Cardiac fibroblast (primary cell): ENCODE measurements around the gene CLIP4.

Source experiments
- DNase-seq, 2 donors: peaks; one replicate each; pipeline versions ENCODE4 v3.0.0 to v3.0.0-alpha.2; 2010; ENCODE audit warnings: low read depth in 2 of 2
- H3K4me3 ChIP-seq, 2 donors: replicated peaks in 1 of 2; 1 replicate in 1 of 2; 2 replicates in 1 of 2; pipeline ENCODE4 v1.5.1; 2011; ENCODE audit warnings: low read depth in 2 of 2, low read length in 2 of 2, mild to moderate bottlenecking in 2 of 2, moderate library complexity in 1 of 2
- TF ChIP-seq, protein P1 (sequence below): IDR thresholded peaks from one replicate; pipeline ENCODE4 v1.5.1; 2011; ENCODE audit warnings: low read depth, mild to moderate bottlenecking, low read length, inconsistent platforms

The CLIP4 gene

DNA sequence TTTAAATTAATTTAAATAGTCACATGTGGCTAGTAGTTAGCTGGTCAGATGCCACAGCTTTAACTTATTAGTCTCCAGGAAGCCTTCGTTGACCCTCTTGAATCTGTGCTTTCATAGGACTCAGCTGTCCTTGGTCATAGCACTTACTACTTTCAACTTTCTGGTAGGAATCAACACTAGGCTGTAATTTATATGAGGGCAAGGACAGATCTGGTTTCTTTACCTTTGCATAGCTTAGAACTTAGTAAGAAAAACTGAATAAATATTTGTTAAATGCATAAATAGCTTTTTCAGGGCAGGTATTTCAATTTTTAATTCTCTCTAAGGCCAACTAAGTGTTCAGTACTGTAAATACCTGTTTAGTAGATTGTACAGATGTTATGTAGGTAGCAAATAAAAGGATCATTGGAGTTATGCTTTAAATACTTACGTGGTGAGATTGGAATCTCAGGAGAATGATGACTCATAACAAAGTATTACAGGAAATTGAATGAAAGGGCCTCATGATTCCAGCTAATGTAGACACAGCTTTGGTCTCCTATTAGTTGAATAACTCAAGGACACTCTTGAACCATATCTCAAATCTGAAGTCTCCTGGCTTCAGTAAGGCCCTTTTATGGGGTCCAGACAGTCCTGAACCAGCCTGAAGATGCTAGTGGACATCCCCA, 2.6 kb downstream of the CLIP4 start:
- TF ChIP-seq, protein P1, sequence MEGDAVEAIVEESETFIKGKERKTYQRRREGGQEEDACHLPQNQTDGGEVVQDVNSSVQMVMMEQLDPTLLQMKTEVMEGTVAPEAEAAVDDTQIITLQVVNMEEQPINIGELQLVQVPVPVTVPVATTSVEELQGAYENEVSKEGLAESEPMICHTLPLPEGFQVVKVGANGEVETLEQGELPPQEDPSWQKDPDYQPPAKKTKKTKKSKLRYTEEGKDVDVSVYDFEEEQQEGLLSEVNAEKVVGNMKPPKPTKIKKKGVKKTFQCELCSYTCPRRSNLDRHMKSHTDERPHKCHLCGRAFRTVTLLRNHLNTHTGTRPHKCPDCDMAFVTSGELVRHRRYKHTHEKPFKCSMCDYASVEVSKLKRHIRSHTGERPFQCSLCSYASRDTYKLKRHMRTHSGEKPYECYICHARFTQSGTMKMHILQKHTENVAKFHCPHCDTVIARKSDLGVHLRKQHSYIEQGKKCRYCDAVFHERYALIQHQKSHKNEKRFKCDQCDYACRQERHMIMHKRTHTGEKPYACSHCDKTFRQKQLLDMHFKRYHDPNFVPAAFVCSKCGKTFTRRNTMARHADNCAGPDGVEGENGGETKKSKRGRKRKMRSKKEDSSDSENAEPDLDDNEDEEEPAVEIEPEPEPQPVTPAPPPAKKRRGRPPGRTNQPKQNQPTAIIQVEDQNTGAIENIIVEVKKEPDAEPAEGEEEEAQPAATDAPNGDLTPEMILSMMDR: no peak
- no peak overlapping the region for H3K4me3 ChIP-seq
- DNase-seq: peak; percentile 39 to 84

DNA sequence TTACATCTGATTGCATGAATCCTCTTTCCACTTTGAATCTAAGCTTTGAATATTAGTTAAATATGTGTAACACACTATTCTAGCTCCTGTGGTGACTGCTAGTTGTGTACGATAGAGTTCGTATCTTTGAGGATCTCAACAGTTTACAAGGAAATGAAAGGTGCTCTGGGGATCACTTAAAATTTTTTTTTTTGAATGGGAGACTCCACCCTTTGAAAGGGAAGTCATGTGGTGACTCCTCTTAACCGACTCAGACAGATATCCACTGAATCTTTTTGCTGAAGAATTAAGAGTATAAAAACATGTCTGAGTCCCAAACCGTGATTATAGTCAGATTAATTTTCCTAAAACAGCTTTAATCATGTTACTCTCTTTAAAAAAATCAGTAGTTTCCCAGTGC, 4.0 kb downstream of the CLIP4 start:
- H3K4me3 ChIP-seq: no peak overlapping the region
- no peak for DNase-seq

DNA sequence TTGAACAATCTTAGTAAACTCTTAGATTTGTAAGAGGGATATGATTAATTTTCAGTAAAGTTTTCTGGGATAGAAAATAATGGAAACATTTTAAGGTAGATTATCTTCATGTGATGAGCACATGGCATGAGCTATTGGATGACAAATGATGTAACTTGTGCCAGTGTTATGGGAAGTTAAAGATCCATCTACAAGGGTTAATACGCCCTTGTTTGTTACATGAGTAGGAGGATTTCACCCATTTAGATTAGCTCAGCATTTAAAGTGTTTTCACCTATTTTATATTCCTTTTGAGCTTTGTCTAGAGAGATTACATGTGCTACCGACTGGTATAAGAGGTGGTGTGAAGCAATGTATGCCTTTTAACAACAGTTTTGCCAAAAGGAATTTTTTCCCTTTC, 5.6 kb downstream of the CLIP4 start:
- TF ChIP-seq, protein P1: no peak

More for the DNA sequence above, 4.0 kb downstream of the CLIP4 start:
- TF ChIP-seq, protein P1: no peak

DNA sequence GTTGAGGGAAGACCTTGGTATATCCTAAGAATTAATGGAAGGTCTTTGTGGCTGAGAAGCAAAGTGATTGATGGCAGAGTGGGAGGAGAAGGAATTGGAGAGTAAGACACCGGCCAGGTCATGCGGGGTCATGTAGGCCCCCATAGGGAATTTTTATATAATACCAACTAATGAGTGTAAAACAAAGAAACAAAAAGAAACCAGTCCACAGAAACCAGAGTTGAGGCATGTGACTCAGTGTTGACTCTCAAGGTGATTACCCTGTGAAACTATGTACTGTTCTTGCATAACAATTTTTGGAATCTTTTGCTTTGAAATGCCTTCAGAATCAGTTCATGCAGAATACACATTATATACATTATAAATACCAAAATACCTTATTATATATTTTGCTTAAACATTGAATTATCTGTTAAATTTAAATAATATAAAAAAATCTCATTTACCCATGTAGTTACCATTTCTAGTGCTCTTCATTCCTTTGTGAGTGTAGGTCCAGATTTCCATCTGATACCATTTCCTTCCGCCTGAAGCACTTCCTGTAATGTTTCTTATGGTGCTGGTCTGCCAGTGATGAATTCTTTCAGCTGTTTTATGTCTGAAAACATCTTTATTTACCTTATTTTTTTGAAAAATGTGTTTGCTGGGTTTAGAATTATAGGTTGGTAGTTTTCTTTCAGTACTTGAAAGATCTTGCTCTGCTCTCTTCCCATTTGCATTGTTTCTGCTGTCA, 8.6 kb downstream of the CLIP4 start:
- DNase-seq: peak; percentile 68 to 93
- TF ChIP-seq, protein P1: no peak

More for the DNA sequence above, 5.6 kb downstream of the CLIP4 start:
- no peak overlapping the region for H3K4me3 ChIP-seq
- no peak for DNase-seq

DNA sequence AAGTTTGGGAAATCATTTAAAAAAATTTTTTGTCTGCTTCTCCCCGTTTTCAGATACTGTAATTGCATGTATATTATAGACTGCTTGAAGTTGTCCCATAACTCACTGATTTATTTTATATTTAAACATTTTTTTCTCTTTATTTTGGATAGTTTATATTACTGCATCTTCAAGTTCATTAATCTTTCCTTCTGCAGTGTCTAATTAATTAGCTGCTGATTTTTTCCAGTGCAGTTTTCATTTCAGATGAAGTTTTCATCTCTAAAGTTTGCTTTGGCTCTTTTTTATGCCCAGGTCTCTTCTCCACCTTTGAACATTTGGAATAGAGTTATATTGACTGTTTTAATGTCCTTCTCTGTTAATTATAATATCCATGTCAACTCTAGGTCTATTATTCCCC, 9.3 kb downstream of the CLIP4 start:
- TF ChIP-seq, protein P1: no peak
- no peak for DNase-seq
- H3K4me3 ChIP-seq: no peak overlapping the region

More for the DNA sequence above, 8.6 kb downstream of the CLIP4 start:
- no peak overlapping the region for H3K4me3 ChIP-seq

DNA sequence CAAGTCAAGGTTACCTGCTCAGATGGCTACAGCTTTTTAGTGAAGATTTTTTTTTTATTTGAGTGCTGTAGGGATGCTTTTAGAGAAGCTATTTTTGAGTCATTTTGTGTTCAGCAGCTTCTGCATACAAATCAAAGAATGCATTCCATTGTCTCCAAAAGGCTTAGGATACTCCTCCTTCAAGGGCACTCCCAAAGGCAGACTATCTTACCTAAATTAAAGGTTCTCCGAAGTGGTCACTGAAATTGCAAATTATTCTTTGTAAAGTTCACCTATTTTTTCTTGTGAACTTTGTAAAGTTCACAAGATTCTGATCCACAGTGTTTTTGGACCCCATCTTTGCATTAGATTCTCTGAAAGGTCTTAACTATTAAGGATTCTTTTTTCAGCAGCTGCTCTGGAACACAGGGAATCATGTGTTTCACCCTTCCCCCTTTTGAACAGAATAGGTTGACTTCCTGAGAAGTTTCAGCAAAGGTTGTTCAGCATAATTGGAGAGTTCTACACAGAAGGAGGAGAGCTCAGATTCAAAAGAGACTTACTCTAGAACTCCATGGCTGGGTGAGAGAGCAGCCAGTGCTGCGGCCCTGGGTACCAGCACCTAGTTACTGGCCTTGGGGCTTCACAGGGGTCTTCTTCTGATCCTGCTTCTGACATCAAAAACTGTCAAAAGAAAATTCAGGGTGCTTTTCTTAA, 14.5 kb downstream of the CLIP4 start:
- TF ChIP-seq, protein P1: no peak
- DNase-seq: peak; percentile 26 to 57
- H3K4me3 ChIP-seq: peak overlapping the region in 1 of 2 donors; percentile 8
